SJCRH30 (cell line): ENCODE results near the gene C16orf46. TPM values are rescaled to one million over a fixed set of nuclear protein-coding genes. Genes with fewer than 3 reads are reported as not detected.

Experiments
- DNase-seq, 2 experiments: peaks; one replicate each; pipeline ENCODE4 v3.0.0-alpha.2; 2015 to 2020
- H3K27ac ChIP-seq: fragments of 250-450 bp; sonication (Bioruptor Pico); 2 replicates; pipeline ENCODE4 v1.5.1; 2020; ENCODE audit warnings: mild to moderate bottlenecking, moderate library complexity
- H3K27me3 ChIP-seq: fragments of 250-450 bp; sonication (Bioruptor Pico); 2 replicates; pipeline ENCODE4 v1.5.1; 2020; ENCODE audit warnings: mild to moderate bottlenecking, moderate library complexity
- H3K36me3 ChIP-seq: fragments of 250-450 bp; sonication (Bioruptor Pico); 2 replicates; pipeline ENCODE4 v1.5.1; 2020; ENCODE audit warnings: mild to moderate bottlenecking, moderate library complexity
- H3K4me1 ChIP-seq: fragments of 250-450 bp; sonication (Bioruptor Pico); 2 replicates; pipeline ENCODE4 v1.5.1; 2020; ENCODE audit warnings: mild to moderate bottlenecking, moderate library complexity
- H3K4me3 ChIP-seq: fragments of 250-450 bp; sonication (Bioruptor Pico); 2 replicates; pipeline ENCODE4 v1.5.1; 2020; ENCODE audit warnings: mild to moderate bottlenecking, moderate library complexity
- H3K9me3 ChIP-seq: fragments of 250-450 bp; sonication (Bioruptor Pico); replicated peaks from 2 replicates; pipeline ENCODE4 v1.5.1; 2020; ENCODE audit warnings: mild to moderate bottlenecking, moderate library complexity
- total RNA-seq: library from RNA; depleted of rRNA; stranded (reverse); fragments of >200 nt; shearing (Covaris generic); gene quantifications from 2 replicates; pipeline ENCODE4 v1.2.3, GENCODE V29; 2014

The C16orf46 gene
- total RNA-seq, 1 experiment from 2014 or later, result 0.32 TPM

- no peaks in the 10 kb centered on the region for H3K36me3 ChIP-seq
- no peak overlapping the region for H3K27ac ChIP-seq
- DNase-seq, result no peak
- H3K9me3 ChIP-seq, result no peaks in the 10 kb centered on the region
- no peak overlapping the region for H3K4me3 ChIP-seq
- H3K27me3 ChIP-seq, result no peaks in the 10 kb centered on the region
- H3K4me1 ChIP-seq, result no peaks in the 10 kb centered on the region
These were observed 16.3 kb downstream of the C16orf46 start for GRCh38 chr16:81060576-81061306.

- Histone ChIP-seq H3K9me3 (no peaks in the 10 kb centered on the region), H3K36me3 (no peaks in the 10 kb centered on the region), H3K4me1 (no peaks in the 10 kb centered on the region), H3K27me3 (no peaks in the 10 kb centered on the region), H3K4me3 (no peak overlapping the region), H3K27ac (no peak overlapping the region)
- DNase-seq, result no peak
These were observed 23.3 kb downstream of the C16orf46 start for GRCh38 chr16:81053761-81054160.

- DNase-seq, result no peak
- Histone ChIP-seq H3K9me3 (no peaks in the 10 kb centered on the region), H3K4me3 (no peak overlapping the region), H3K27me3 (no peaks in the 10 kb centered on the region), H3K4me1 (no peaks in the 10 kb centered on the region), H3K27ac (no peak overlapping the region), H3K36me3 (0 out of 2 replicates have a peak, but pooled peaks cover 7% of the 10 kb centered on the region)
These were observed 34.2 kb downstream of the C16orf46 start for GRCh38 chr16:81042821-81043220.

- Histone ChIP-seq H3K27me3 (no peaks in the 10 kb centered on the region), H3K36me3 (0 out of 2 replicates have a peak, but pooled peaks cover 7% of the 10 kb centered on the region), H3K4me1 (no peaks in the 10 kb centered on the region), H3K9me3 (no peaks in the 10 kb centered on the region), H3K27ac (no peak overlapping the region), H3K4me3 (no peak overlapping the region)
- no peak for DNase-seq
These were observed 35.3 kb downstream of the C16orf46 start for GRCh38 chr16:81041696-81042095.

GRCh38 chr16:81040842-81041241 lies 36.2 kb downstream of the C16orf46 start:
- DNase-seq, result no peak
- H3K27ac ChIP-seq, result no peak overlapping the region
- H3K36me3 ChIP-seq, result 0 out of 2 replicates have a peak, but pooled peaks cover 7% of the 10 kb centered on the region
- H3K9me3 ChIP-seq, result no peaks in the 10 kb centered on the region
- H3K27me3 ChIP-seq, result no peaks in the 10 kb centered on the region
- H3K4me3 ChIP-seq, result no peak overlapping the region
- no peaks in the 10 kb centered on the region for H3K4me1 ChIP-seq

GRCh38 chr16:81040131-81040530 lies 36.9 kb downstream of the C16orf46 start:
- no peak for DNase-seq
- Histone ChIP-seq H3K4me1 (no peaks in the 10 kb centered on the region), H3K27ac (no peak overlapping the region), H3K4me3 (no peak overlapping the region), H3K9me3 (no peaks in the 10 kb centered on the region), H3K36me3 (0 out of 2 replicates have a peak, but pooled peaks cover 5% of the 10 kb centered on the region), H3K27me3 (no peaks in the 10 kb centered on the region)

- Histone ChIP-seq H3K27ac (no peak overlapping the region), H3K36me3 (no peaks in the 10 kb centered on the region), H3K4me3 (peak overlapping the region; percentile 67), H3K9me3 (no peaks in the 10 kb centered on the region), H3K27me3 (no peaks in the 10 kb centered on the region), H3K4me1 (no peaks in the 10 kb centered on the region)
- no peak for DNase-seq
These were observed 40.2 kb downstream of the C16orf46 start for GRCh38 chr16:81036751-81037350.

- DNase-seq, result peak; percentile 13 to 22
- Histone ChIP-seq H3K4me3 (peak overlapping the region; percentile 67), H3K4me1 (no peaks in the 10 kb centered on the region), H3K36me3 (no peaks in the 10 kb centered on the region), H3K27ac (no peak overlapping the region), H3K27me3 (no peaks in the 10 kb centered on the region), H3K9me3 (no peaks in the 10 kb centered on the region)
These were observed 40.9 kb downstream of the C16orf46 start for GRCh38 chr16:81035975-81036750.

- H3K4me1 ChIP-seq, result no peaks in the 10 kb centered on the region
- H3K9me3 ChIP-seq, result no peaks in the 10 kb centered on the region
- peak; percentile 64 to 78 for DNase-seq
These were observed 41.6 kb downstream of the C16orf46 start, which contains the start of gene ATMIN for GRCh38 chr16:81035398-81035974. TSS of gene ATMIN (plus strand) at chr16:81035842. CDS start at chr16:81035871, 29 bp downstream.

GRCh38 chr16:81029930-81030604 lies 47.0 kb downstream of the C16orf46 start:
- H3K4me1 ChIP-seq, result no peaks in the 10 kb centered on the region
- no peaks in the 10 kb centered on the region for H3K27me3 ChIP-seq
- H3K4me3 ChIP-seq, result no peak overlapping the region
- H3K9me3 ChIP-seq, result no peaks in the 10 kb centered on the region
- no peak for DNase-seq
- no peak overlapping the region for H3K27ac ChIP-seq
- H3K36me3 ChIP-seq, result peaks cover 21% of the 10 kb centered on the region

More at GRCh38 chr16:81035398-81035974, 41.6 kb downstream of the C16orf46 start, which contains the start of gene ATMIN:
- H3K36me3 ChIP-seq, result no peaks in the 10 kb centered on the region
- peak within 1 kb of the TSS; percentile 67 for H3K4me3 ChIP-seq
- no peak within 1 kb of the TSS for H3K27ac ChIP-seq
- no peaks in the 10 kb centered on the region for H3K27me3 ChIP-seq

- Histone ChIP-seq H3K9me3 (no peaks in the 10 kb centered on the region), H3K4me3 (no peak overlapping the region), H3K4me1 (no peaks in the 10 kb centered on the region), H3K27me3 (no peaks in the 10 kb centered on the region), H3K27ac (no peak overlapping the region), H3K36me3 (peaks cover 35% of the 10 kb centered on the region)
- no peak for DNase-seq
These were observed 50.6 kb downstream of the C16orf46 start for GRCh38 chr16:81026429-81026828.

GRCh38 chr16:81018496-81018895 lies 58.5 kb downstream of the C16orf46 start:
- peaks cover 48% of the 10 kb centered on the region for H3K36me3 ChIP-seq

GRCh38 chr16:81014672-81015071 lies 62.4 kb downstream of the C16orf46 start:
- Histone ChIP-seq H3K9me3 (no peaks in the 10 kb centered on the region), H3K36me3 (peaks cover 40% of the 10 kb centered on the region), H3K4me3 (no peak overlapping the region), H3K27me3 (no peaks in the 10 kb centered on the region), H3K4me1 (no peaks in the 10 kb centered on the region), H3K27ac (no peak overlapping the region)
- no peak for DNase-seq

More at GRCh38 chr16:81018496-81018895, 58.5 kb downstream of the C16orf46 start:
- DNase-seq, result no peak
- H3K27ac ChIP-seq, result no peak overlapping the region
- H3K27me3 ChIP-seq, result no peaks in the 10 kb centered on the region
- no peaks in the 10 kb centered on the region for H3K9me3 ChIP-seq
- H3K4me1 ChIP-seq, result no peaks in the 10 kb centered on the region
- H3K4me3 ChIP-seq, result no peak overlapping the region

GRCh38 chr16:81012974-81013373 lies 64.1 kb downstream of the C16orf46 start:
- peaks cover 33% of the 10 kb centered on the region for H3K36me3 ChIP-seq
- no peak overlapping the region for H3K4me3 ChIP-seq
- H3K4me1 ChIP-seq, result no peaks in the 10 kb centered on the region
- H3K27ac ChIP-seq, result no peak overlapping the region
- H3K9me3 ChIP-seq, result no peaks in the 10 kb centered on the region
- DNase-seq, result no peak
- no peaks in the 10 kb centered on the region for H3K27me3 ChIP-seq
